H1 (cell line): ENCODE data around the gene SLC22A23.

ENCODE experiments used
- BACH1 ChIP-seq: IDR thresholded peaks from 2 replicates; pipeline ENCODE4 v1.6.1; 2012; ENCODE audit warnings: low read length, improper control_type of control experiment
- CHD1 ChIP-seq: IDR thresholded peaks from 2 replicates; pipeline ENCODE4 v1.6.1; 2012; ENCODE audit warnings: low read depth, low read length, improper control_type of control experiment
- EZH2 ChIP-seq: fragments of 200-600 bp; sonication (generic); IDR thresholded peaks from 2 replicates; pipeline ENCODE4 v1.7.1; 2012; ENCODE audit warnings: low read depth, mild to moderate bottlenecking, moderate library complexity, low read length, inconsistent platforms; ENCODE audit not compliant: severe bottlenecking
- POLR2A ChIP-seq, 2 experiments: IDR thresholded peaks; 1 replicate in 1 of 2; 2 replicates in 1 of 2; pipeline ENCODE4 v1.6.1; 2011; ENCODE audit warnings: low read depth in 2 of 2, low read length in 2 of 2, mild to moderate bottlenecking in 2 of 2; ENCODE audit errors: control extremely low read depth in 1 of 2
- POLR2AphosphoS5 ChIP-seq: IDR thresholded peaks from 2 replicates; pipeline ENCODE4 v1.6.1; 2011; ENCODE audit warnings: low read depth, low read length
- RAD21 ChIP-seq, 2 experiments: IDR thresholded peaks in 1 of 2; conservative IDR thresholded peaks in 1 of 2; 2 replicates each; pipeline ENCODE4 v1.6.1; 2011; ENCODE audit warnings: low read depth in 2 of 2, low read length in 2 of 2, improper control_type of control experiment in 1 of 2, inconsistent platforms in 1 of 2, mild to moderate bottlenecking in 1 of 2, moderate library complexity in 1 of 2
- RXRA ChIP-seq: IDR thresholded peaks from 2 replicates; pipeline ENCODE4 v1.6.1; 2011; ENCODE audit warnings: low read depth, mild to moderate bottlenecking, low read length, moderate library complexity; ENCODE audit not compliant: insufficient read depth
- SP4 ChIP-seq: IDR thresholded peaks from 2 replicates; pipeline ENCODE4 v1.6.1; 2012; ENCODE audit warnings: low read length, inconsistent platforms
- TAF1 ChIP-seq: IDR thresholded peaks from 2 replicates; pipeline ENCODE4 v1.6.1; 2011; ENCODE audit warnings: mild to moderate bottlenecking, low read depth, low read length
- TCF12 ChIP-seq: IDR thresholded peaks from 2 replicates; pipeline ENCODE4 v1.6.1; 2011; ENCODE audit warnings: low read depth, mild to moderate bottlenecking, low read length
- ZNF274 ChIP-seq: IDR thresholded peaks from 2 replicates; pipeline ENCODE4 v1.7.0; 2012; ENCODE audit warnings: low read length, borderline replicate concordance; ENCODE audit errors: extremely low read depth
- TF ChIP-seq, protein P1 (sequence below), 3 experiments: IDR thresholded peaks; 1 replicate in 2 of 3; 2 replicates in 1 of 3; pipeline versions ENCODE4 v1.5.1 to v1.6.1; 2011; ENCODE audit warnings: low read length in 3 of 3, mild to moderate bottlenecking in 3 of 3, inconsistent platforms in 2 of 3, low read depth in 1 of 3, moderate library complexity in 1 of 3; ENCODE audit not compliant: insufficient read depth in 1 of 3; ENCODE audit errors: control extremely low read depth in 1 of 3

DNA sequence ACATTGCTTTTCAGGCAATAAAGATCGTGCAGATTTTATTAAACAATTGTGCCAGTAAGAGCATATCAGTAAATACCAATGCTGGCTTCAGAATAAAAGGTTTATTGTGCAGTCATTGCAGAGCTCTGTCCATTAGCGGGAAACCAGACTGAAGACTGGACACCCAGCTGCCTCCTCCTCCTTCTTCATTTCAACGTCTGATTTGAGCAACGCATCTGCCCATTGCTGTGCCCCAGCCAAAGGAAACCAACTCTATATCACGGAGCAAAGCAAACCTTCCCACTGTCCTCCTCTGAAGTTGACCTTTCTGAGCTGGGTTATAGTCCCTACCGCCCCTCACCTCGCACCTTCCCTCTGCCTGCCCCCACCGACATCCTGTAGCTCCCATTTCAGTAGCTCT, 80.8 kb downstream of the SLC22A23 start:
- TF ChIP-seq EZH2 (no peak), TAF1 (no peak), POLR2A (IDR thresholded peaks at IDR 0.05; ENCODE audit: control extremely low read depth in 1 of 2, low read depth in 2 of 2, low read length in 2 of 2) (no peak), CHD1 (no peak), BACH1 (no peak), POLR2AphosphoS5 (no peak), SP4 (no peak), RAD21 (IDR thresholded peaks at IDR 0.05 in 1 of 2, conservative IDR thresholded peaks at IDR 0.05 in 1 of 2; ENCODE audit: low read depth in 2 of 2, low read length in 2 of 2) (no peak), RXRA (no peak), ZNF274 (no peak), TCF12 (no peak)
- TF ChIP-seq, protein P1, sequence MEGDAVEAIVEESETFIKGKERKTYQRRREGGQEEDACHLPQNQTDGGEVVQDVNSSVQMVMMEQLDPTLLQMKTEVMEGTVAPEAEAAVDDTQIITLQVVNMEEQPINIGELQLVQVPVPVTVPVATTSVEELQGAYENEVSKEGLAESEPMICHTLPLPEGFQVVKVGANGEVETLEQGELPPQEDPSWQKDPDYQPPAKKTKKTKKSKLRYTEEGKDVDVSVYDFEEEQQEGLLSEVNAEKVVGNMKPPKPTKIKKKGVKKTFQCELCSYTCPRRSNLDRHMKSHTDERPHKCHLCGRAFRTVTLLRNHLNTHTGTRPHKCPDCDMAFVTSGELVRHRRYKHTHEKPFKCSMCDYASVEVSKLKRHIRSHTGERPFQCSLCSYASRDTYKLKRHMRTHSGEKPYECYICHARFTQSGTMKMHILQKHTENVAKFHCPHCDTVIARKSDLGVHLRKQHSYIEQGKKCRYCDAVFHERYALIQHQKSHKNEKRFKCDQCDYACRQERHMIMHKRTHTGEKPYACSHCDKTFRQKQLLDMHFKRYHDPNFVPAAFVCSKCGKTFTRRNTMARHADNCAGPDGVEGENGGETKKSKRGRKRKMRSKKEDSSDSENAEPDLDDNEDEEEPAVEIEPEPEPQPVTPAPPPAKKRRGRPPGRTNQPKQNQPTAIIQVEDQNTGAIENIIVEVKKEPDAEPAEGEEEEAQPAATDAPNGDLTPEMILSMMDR (IDR thresholded peaks at IDR 0.05; ENCODE audit: control extremely low read depth in 1 of 3, insufficient read depth in 1 of 3, low read depth in 1 of 3, low read length in 3 of 3) = no peak
